NCI-H2227 (cell line): ENCODE measurements around the gene SHC1.

ENCODE experiments used
- DNase-seq: peaks from one replicate; lab custom pipeline; 2025; ENCODE audit not compliant: unreplicated experiment; lab: John Stamatoyannopoulos, UW

The SHC1 gene

GRCh38 chr1:154970631-154971340 is at the start of gene SHC1:
TSS of gene SHC1 (minus strand) at chr1:154970747. CDS start at chr1:154970526, 221 bp downstream.
- DNase-seq, result peak; percentile 95

- no peak for DNase-seq
Observed at GRCh38 chr1:155019377-155020245, 49.1 kb upstream of the SHC1 start.

- no peak for DNase-seq
Observed at GRCh38 chr1:155018617-155019348, 48.2 kb upstream of the SHC1 start.

GRCh38 chr1:155017946-155018316 is 47.4 kb upstream of the SHC1 start:
- no peak for DNase-seq

- DNase-seq, result peak; percentile 94
Observed at GRCh38 chr1:155017041-155017945, 46.7 kb upstream of the SHC1 start.

GRCh38 chr1:155016231-155016831 is 45.8 kb upstream of the SHC1 start:
- no peak for DNase-seq

- no peak for DNase-seq
Observed at GRCh38 chr1:155015527-155016230, 45.1 kb upstream of the SHC1 start.

- DNase-seq, result no peak
Observed at GRCh38 chr1:155014709-155015508, 44.4 kb upstream of the SHC1 start.

- no peak for DNase-seq
Observed at GRCh38 chr1:155013632-155014031, 43.1 kb upstream of the SHC1 start.

GRCh38 chr1:155012776-155013602 is 42.4 kb upstream of the SHC1 start:
- DNase-seq, result no peak

GRCh38 chr1:155012026-155012546 is 41.5 kb upstream of the SHC1 start:
- DNase-seq, result peak; percentile 95

GRCh38 chr1:155011437-155012025 is 41.0 kb upstream of the SHC1 start:
- no peak for DNase-seq

GRCh38 chr1:155011004-155011416 is 40.5 kb upstream of the SHC1 start:
- no peak for DNase-seq

- DNase-seq, result no peak
Observed at GRCh38 chr1:155010211-155010918, 39.8 kb upstream of the SHC1 start.

- DNase-seq, result no peak
Observed at GRCh38 chr1:155009742-155010141, 39.2 kb upstream of the SHC1 start.

GRCh38 chr1:155009221-155009711 is 38.7 kb upstream of the SHC1 start:
- DNase-seq, result no peak
